ENCODE results near the gene MYCBPAP.
A peak's percentile ranks its signal among the peaks of the same experiment; 100 is the strongest.

The MYCBPAP gene

GRCh38 chr17:50570528-50570927 lies 62.3 kb downstream of the MYCBPAP start:
- FAIRE-seq, result no peak

GRCh38 chr17:50571681-50572080 lies 63.4 kb downstream of the MYCBPAP start:
- DNase-seq (ENCODE audit: low spot score), result no peak
- FAIRE-seq, result no peak

More at GRCh38 chr17:50570528-50570927, 62.3 kb downstream of the MYCBPAP start:
- DNase-seq (ENCODE audit: low spot score), result no peak

GRCh38 chr17:50572541-50572940 lies 64.3 kb downstream of the MYCBPAP start:
- DNase-seq (ENCODE audit: low spot score), result no peak
- FAIRE-seq, result peak; percentile 50

GRCh38 chr17:50573866-50574611 lies 65.8 kb downstream of the MYCBPAP start:
- FAIRE-seq (no peak), DNase-seq (ENCODE audit: low spot score) (no peak)

- no peak for FAIRE-seq
- DNase-seq (ENCODE audit: low spot score), result no peak
These were observed 67.5 kb downstream of the MYCBPAP start for GRCh38 chr17:50575581-50576210.

GRCh38 chr17:50576864-50577263 lies 68.6 kb downstream of the MYCBPAP start:
- DNase-seq (ENCODE audit: low spot score), result no peak
- peak; percentile 59 for FAIRE-seq

- peak; percentile 91 for FAIRE-seq
- no peak for DNase-seq (ENCODE audit: low spot score)
These were observed 69.3 kb downstream of the MYCBPAP start for GRCh38 chr17:50577451-50577954.

GRCh38 chr17:50578173-50578572 lies 69.9 kb downstream of the MYCBPAP start:
- DNase-seq (ENCODE audit: low spot score), result no peak
- no peak for FAIRE-seq

GRCh38 chr17:50579399-50579798 lies 71.2 kb downstream of the MYCBPAP start:
- DNase-seq (ENCODE audit: low spot score) (no peak), FAIRE-seq (no peak)

GRCh38 chr17:50580646-50581045 lies 72.4 kb downstream of the MYCBPAP start:
- DNase-seq (ENCODE audit: low spot score) (no peak), FAIRE-seq (no peak)

Measured in urothelium cell line (cell line).